OCI-LY1 (cell line): Measurements from ENCODE around the gene KDM5B.

Experiments used
- H2AFZ ChIP-seq: fragments of 200-600 bp; sonication (generic), shearing (Covaris generic); 2 replicates; pipeline ENCODE4 v1.6.0; 2014; ENCODE audit warnings: antibody characterized with exemption, mild to moderate bottlenecking, low read length
- H3F3A ChIP-seq: fragments of 200-600 bp; sonication (generic), shearing (Covaris generic); 2 replicates; pipeline ENCODE4 v1.6.0; 2014; ENCODE audit warnings: mild to moderate bottlenecking, antibody characterized with exemption, low read length, moderate library complexity; ENCODE audit not compliant: insufficient read depth
- H3K27ac ChIP-seq: fragments of 200-600 bp; sonication (generic); 2 replicates; pipeline ENCODE4 v1.5.1; 2014; ENCODE audit warnings: low read length, mixed run types, mild to moderate bottlenecking, low read depth; ENCODE audit not compliant: poor library complexity, severe bottlenecking
- H3K27me3 ChIP-seq: fragments of 200-600 bp; sonication (generic); 2 replicates; pipeline ENCODE4 v1.6.0; 2014; ENCODE audit warnings: antibody characterized with exemption, mild to moderate bottlenecking, low read length, moderate library complexity; ENCODE audit not compliant: insufficient read depth
- H3K36me3 ChIP-seq: fragments of 200-600 bp; sonication (generic); 2 replicates; pipeline ENCODE4 v1.6.1; 2014; ENCODE audit warnings: mild to moderate bottlenecking, antibody characterized with exemption, low read length, moderate library complexity, mixed read lengths; ENCODE audit not compliant: insufficient read depth
- H3K4me1 ChIP-seq: fragments of 200-600 bp; sonication (generic); 2 replicates; pipeline ENCODE4 v1.5.1; 2014; ENCODE audit warnings: mild to moderate bottlenecking, low read length, moderate library complexity; ENCODE audit not compliant: insufficient read depth, severe bottlenecking
- H3K4me2 ChIP-seq: fragments of 200-600 bp; sonication (generic), shearing (Covaris generic); 2 replicates; pipeline ENCODE4 v1.6.1; 2014; ENCODE audit warnings: low read length
- H3K4me3 ChIP-seq: fragments of 200-600 bp; sonication (generic); 2 replicates; pipeline ENCODE4 v1.5.1; 2014; ENCODE audit warnings: low read length, low read depth, mild to moderate bottlenecking, mixed read lengths; ENCODE audit not compliant: poor library complexity, severe bottlenecking
- H3K79me2 ChIP-seq: fragments of 200-600 bp; shearing (Covaris generic); 2 replicates; pipeline ENCODE4 v1.6.1; 2016; ENCODE audit warnings: mixed run types, low read length, mixed read lengths; ENCODE audit not compliant: insufficient read depth
- H3K9ac ChIP-seq: fragments of 200-600 bp; sonication (generic), shearing (Covaris generic); 2 replicates; pipeline ENCODE4 v1.6.1; 2014; ENCODE audit warnings: mild to moderate bottlenecking, low read length, mixed read lengths
- H3K9me2 ChIP-seq: fragments of 200-600 bp; sonication (generic), shearing (Covaris generic); 2 replicates; pipeline ENCODE4 v1.6.1; 2014; ENCODE audit warnings: low read depth, mild to moderate bottlenecking, low read length, mixed read lengths
- H3K9me3 ChIP-seq: fragments of 200-600 bp; shearing (Covaris generic); 2 replicates; pipeline ENCODE4 v1.6.1; 2014; ENCODE audit warnings: low read length, mixed read lengths
- H4K20me1 ChIP-seq: fragments of 200-600 bp; sonication (generic), shearing (Covaris generic); 2 replicates; pipeline ENCODE4 v1.6.0; 2016; ENCODE audit warnings: mild to moderate bottlenecking, low read length; ENCODE audit not compliant: insufficient read depth
- EZH2 ChIP-seq: fragments of 200-600 bp; sonication (generic), shearing (Covaris generic); IDR thresholded peaks from 2 replicates; pipeline ENCODE4 v1.8.0; 2017; ENCODE audit warnings: borderline replicate concordance, mixed run types, mild to moderate bottlenecking, antibody characterized with exemption, low read length, moderate library complexity, mixed read lengths
- TF ChIP-seq, protein P1 (sequence below): fragments of 200-600 bp; sonication (generic), shearing (Covaris generic); IDR thresholded peaks from 2 replicates; pipeline ENCODE4 v1.5.1; 2017; ENCODE audit warnings: mild to moderate bottlenecking, antibody characterized with exemption, low read length, moderate library complexity, mixed read lengths

Gene KDM5B

DNA sequence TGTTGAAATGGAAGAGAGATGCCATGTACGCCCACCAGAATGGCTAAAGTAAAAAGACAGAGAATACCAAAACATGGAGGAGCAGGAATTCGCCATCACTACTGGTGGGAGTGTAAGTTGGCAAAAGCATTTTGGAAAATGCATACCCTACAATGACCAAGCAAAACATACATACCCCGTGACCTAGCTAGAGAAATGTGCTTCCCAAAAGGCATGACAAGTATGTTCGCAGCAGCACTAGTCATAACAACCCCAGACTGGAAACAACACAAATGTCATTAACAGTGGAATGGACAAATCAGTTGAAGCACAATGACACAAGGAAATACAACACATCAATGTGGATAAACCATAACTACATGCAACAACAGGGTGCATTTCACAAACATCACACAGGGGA lies 125.2 kb downstream of the KDM5B start:
- Histone ChIP-seq H4K20me1 (no peaks in the 10 kb centered on the region), H3K27me3 (0 out of 2 replicates have a peak, but pooled peaks cover 5% of the 10 kb centered on the region), H3F3A (no peaks in the 10 kb centered on the region), H3K36me3 (no peaks in the 10 kb centered on the region), H3K9me2 (no peaks in the 10 kb centered on the region), H2AFZ (no peak overlapping the region), H3K4me3 (no peak overlapping the region), H3K27ac (no peak overlapping the region), H3K79me2 (no peaks in the 10 kb centered on the region), H3K4me1 (no peaks in the 10 kb centered on the region), H3K9me3 (no peaks in the 10 kb centered on the region), H3K9ac (no peak overlapping the region), H3K4me2 (no peak overlapping the region)
- no peak for TF ChIP-seq EZH2
- TF ChIP-seq, protein P1, sequence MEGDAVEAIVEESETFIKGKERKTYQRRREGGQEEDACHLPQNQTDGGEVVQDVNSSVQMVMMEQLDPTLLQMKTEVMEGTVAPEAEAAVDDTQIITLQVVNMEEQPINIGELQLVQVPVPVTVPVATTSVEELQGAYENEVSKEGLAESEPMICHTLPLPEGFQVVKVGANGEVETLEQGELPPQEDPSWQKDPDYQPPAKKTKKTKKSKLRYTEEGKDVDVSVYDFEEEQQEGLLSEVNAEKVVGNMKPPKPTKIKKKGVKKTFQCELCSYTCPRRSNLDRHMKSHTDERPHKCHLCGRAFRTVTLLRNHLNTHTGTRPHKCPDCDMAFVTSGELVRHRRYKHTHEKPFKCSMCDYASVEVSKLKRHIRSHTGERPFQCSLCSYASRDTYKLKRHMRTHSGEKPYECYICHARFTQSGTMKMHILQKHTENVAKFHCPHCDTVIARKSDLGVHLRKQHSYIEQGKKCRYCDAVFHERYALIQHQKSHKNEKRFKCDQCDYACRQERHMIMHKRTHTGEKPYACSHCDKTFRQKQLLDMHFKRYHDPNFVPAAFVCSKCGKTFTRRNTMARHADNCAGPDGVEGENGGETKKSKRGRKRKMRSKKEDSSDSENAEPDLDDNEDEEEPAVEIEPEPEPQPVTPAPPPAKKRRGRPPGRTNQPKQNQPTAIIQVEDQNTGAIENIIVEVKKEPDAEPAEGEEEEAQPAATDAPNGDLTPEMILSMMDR, result no peak

DNA sequence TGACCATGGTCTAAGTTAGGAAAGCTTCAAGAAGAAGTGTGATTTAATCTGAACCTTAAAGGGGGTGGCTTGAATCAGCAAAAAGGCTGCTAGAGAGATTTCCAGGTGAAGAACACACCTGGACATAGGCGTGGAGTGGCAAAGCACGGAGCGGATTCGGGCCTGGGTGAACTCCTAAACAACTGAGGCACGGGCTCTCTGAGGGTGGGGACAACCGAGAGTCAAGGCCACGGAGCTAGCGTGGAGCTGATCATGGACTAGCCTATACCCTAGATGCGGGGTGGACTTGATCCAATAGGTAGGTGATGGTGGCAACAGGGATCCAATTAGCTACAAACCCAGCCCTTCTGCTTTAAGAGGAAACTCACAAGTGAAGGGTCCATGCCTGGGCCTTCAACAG lies 125.7 kb downstream of the KDM5B start:
- 0 out of 2 replicates have a peak, but pooled peaks cover 1% of the 10 kb centered on the region for H3K9me3 ChIP-seq
- H3K27ac ChIP-seq, result no peak overlapping the region
- no peak overlapping the region for H3K4me2 ChIP-seq
- H3K4me3 ChIP-seq, result no peak overlapping the region
- no peak overlapping the region for H2AFZ ChIP-seq
- no peaks in the 10 kb centered on the region for H3K9me2 ChIP-seq
- H3F3A ChIP-seq, result no peaks in the 10 kb centered on the region
- TF ChIP-seq, protein P1, result no peak
- TF ChIP-seq EZH2, result no peak
- no peak overlapping the region for H3K9ac ChIP-seq
- no peaks in the 10 kb centered on the region for H4K20me1 ChIP-seq
- H3K79me2 ChIP-seq, result no peaks in the 10 kb centered on the region
- H3K27me3 ChIP-seq, result 0 out of 2 replicates have a peak, but pooled peaks cover 5% of the 10 kb centered on the region
- H3K4me1 ChIP-seq, result no peaks in the 10 kb centered on the region
- H3K36me3 ChIP-seq, result no peaks in the 10 kb centered on the region

DNA sequence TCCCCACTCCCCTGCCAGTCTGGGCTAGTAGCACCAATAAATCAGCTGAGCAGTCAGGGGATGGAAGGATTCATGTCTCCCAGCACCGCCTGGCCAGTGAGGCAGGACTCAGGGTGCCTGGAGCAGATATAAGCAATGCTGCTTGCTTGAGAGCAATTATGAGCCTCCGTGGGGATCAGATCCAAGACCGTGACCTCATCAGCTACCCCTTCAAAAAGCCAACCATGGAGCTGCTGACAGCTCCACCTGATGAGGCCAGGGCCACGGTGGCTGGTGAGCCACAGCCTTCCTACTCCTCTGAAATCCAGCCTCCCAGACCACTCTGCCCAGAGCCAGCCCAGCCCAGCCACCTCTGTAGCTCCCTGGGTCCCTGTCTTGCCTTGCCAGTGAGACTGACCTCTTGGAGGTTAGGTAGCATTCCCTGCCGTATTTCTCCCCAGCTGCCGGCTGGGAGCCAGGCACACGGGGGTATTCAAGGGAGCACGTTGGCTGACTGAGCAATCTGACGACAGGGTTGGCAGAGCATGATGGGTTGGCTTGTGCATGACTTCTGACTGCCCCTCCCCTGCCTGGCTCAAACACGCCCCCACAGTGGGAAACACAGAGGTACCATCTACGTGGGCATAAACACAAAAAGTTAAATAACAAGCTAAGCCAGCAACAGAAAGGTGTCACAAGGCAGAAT lies 126.3 kb downstream of the KDM5B start:
- Histone ChIP-seq H3K27me3 (0 out of 2 replicates have a peak, but pooled peaks cover 5% of the 10 kb centered on the region), H3K79me2 (no peaks in the 10 kb centered on the region), H3F3A (no peaks in the 10 kb centered on the region), H3K36me3 (no peaks in the 10 kb centered on the region), H4K20me1 (no peaks in the 10 kb centered on the region), H3K4me1 (no peaks in the 10 kb centered on the region), H3K9me2 (no peaks in the 10 kb centered on the region), H3K9me3 (0 out of 2 replicates have a peak, but pooled peaks cover 3% of the 10 kb centered on the region), H3K27ac (no peak overlapping the region), H3K4me2 (no peak overlapping the region), H2AFZ (no peak overlapping the region), H3K9ac (no peak overlapping the region), H3K4me3 (no peak overlapping the region)
- TF ChIP-seq EZH2, result no peak
- TF ChIP-seq, protein P1, result no peak
